ENCODE data around the gene MTMR4. TPM values are rescaled to one million over a fixed set of nuclear protein-coding genes. Genes with fewer than 3 reads are reported as not detected.

Gene MTMR4
- total RNA-seq, 1 donor from 2014 or later: 112 TPM

DNA sequence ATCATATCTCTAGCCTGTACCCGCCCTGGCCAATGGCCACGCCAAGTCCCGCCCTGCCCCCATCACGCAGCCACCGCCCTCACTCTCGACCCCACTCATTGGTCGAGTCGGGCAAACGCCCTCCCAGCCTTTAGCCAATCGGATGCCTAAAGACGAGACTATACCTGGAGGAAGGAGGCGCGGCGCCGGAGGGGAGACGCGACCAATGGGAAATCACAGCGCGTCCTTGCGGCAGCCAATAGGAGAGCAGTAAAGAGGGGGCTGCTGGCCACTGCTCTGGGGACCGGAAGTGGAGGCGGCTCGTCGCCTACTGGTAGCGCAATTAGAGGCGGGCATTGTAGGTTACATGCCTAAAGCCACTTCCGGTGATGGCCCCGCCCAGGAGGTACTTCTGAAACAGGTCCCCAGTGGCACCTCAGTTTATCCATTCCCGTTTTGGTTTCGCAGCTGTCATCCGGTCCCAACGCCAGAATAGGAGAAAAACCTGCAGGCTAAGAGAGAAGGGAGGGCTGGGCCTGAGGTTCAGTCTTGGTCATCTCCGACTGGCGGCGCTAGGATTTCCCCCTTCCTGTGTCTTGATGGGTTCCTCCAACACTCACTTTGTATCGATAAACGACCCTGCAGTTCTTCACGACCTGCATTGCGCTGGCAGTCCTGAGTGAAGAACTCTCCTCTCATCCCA is 3.6 kb upstream of the MTMR4 start:
- ChIA-PET POLR2A (interaction anchor here (0.9 to 9.0 kb wide), 25 partner anchors 10 to 668 kb away, joined by 3 to 214 read pairs (median 6); partner anchors contain the start of genes HSF5, MRPS23, RAD51C and RNF43), CTCF (interaction anchor here (0.8 to 2.5 kb wide), 12 partner anchors 11 to 486 kb away, joined by 3 to 35 read pairs (median 7); partner anchors contain the start of genes RAD51C and TEX14)
- intact Hi-C loops (cut with micrococcal nuclease): loop anchor here (1.0 to 10.0 kb wide), 19 partner anchors 30 to 1874 kb away; partner anchors contain the start of genes AKAP1, CLTC, HSF5 and MSI2
- H3K36me3 Mint-ChIP-seq (ENCODE audit: low read depth): peaks cover 13% of the 10 kb centered on the region
- no peaks in the 10 kb centered on the region for H3K27me3 Mint-ChIP-seq
- TF ChIP-seq, protein P1, sequence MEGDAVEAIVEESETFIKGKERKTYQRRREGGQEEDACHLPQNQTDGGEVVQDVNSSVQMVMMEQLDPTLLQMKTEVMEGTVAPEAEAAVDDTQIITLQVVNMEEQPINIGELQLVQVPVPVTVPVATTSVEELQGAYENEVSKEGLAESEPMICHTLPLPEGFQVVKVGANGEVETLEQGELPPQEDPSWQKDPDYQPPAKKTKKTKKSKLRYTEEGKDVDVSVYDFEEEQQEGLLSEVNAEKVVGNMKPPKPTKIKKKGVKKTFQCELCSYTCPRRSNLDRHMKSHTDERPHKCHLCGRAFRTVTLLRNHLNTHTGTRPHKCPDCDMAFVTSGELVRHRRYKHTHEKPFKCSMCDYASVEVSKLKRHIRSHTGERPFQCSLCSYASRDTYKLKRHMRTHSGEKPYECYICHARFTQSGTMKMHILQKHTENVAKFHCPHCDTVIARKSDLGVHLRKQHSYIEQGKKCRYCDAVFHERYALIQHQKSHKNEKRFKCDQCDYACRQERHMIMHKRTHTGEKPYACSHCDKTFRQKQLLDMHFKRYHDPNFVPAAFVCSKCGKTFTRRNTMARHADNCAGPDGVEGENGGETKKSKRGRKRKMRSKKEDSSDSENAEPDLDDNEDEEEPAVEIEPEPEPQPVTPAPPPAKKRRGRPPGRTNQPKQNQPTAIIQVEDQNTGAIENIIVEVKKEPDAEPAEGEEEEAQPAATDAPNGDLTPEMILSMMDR (IDR thresholded peaks at IDR 0.05): no peak
- peak; percentile 79 for ATAC-seq (ENCODE audit: low read depth)
- H3K4me1 Mint-ChIP-seq: peaks cover 45% of the 10 kb centered on the region
- peak overlapping the region; percentile 97 for H3K27ac Mint-ChIP-seq
- peak overlapping the region; percentile 96 for H3K4me3 Mint-ChIP-seq
- peak; percentile 95 for DNase-seq
- H3K9me3 Mint-ChIP-seq: no peaks in the 10 kb centered on the region

DNA sequence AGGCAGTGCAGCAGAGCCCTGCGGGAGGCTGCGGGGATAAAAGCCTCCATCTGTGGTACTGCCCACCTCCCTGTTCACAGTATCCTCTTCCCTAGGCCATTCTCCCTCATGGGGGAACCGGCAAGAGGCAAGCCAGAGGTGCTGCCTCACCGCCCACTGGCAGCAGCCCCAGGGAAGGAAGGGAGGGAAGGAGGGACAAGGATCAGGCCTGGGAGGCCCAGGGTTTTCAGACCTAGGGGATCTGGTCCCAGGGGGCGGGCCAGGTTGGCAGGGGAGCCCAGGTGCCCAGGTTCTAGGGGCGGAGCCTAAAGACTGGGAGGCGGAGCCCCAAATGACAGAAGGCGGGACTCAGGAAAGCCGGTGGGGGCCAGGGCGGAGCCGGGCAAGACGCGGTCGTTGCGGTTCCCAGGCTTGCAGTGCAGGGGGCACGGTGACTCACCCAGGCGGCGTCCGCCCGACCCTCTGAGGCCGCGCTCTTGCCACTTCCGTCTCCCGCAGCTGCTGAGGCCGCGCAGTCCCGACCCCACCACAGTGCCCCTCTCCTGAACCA is 3.0 kb upstream of the MTMR4 start:
- ATAC-seq (ENCODE audit: low read depth) (no peak), DNase-seq (no peak)
- Mint-ChIP-seq H3K4me1 (peaks cover 51% of the 10 kb centered on the region), H3K27me3 (no peaks in the 10 kb centered on the region), H3K9me3 (no peaks in the 10 kb centered on the region), H3K27ac (peak overlapping the region; percentile 97), H3K36me3 (ENCODE audit: low read depth) (peaks cover 17% of the 10 kb centered on the region), H3K4me3 (peak overlapping the region; percentile 96)
- intact Hi-C loops (cut with micrococcal nuclease): loop anchor here (5.0 to 10.0 kb wide), 5 partner anchors 695 to 1875 kb away; partner anchors contain the start of genes AKAP1, CLTC, MSI2 and SMG8
- POLR2A ChIA-PET: interaction anchor here (1.0 to 9.0 kb wide), 18 partner anchors 10 to 510 kb away, joined by 3 to 214 read pairs (median 12); partner anchors contain the start of genes HSF5, RAD51C, SRSF1 and TEX14
- TF ChIP-seq, protein P1 (IDR thresholded peaks at IDR 0.05): no peak
- CTCF ChIA-PET: interaction anchor here (1.0 to 2.2 kb wide), 4 partner anchors 12 to 175 kb away, joined by 3 to 12 read pairs (median 8); partner anchors contain the start of genes RAD51C and TEX14

DNA sequence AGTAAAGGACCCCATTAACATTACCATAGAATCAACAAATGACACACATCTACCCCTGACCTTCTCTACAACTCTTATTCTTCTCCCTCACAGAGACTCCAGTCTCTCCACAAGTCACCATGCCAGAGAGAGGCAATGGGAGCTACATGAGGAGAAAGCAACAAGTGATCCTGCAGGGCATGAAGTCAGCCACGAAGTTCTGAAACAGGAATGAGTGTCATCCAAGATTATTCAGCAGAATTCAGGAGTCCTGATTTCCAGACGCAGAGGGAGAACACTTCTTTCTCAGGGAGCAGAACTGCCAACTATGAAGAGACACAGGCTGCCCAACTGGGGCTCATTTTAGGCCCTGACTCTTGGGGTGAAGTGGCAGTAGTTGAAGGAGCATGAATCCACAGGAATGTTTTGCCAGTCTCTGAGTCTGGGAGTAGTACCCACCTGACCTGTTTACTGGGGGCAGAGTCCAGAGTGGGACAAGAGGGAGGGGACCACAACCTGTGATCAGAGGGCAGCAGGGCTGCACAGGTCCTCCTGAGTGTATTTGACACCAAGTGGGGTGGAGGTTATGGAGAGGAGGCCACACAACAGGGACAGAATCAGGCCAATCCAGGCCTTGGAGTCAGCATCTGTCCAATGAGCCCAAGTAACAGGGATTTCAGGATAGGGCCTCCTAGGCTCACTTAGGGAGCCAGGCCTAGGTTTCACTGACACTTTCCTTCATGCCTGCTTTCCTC is 2.4 kb upstream of the MTMR4 start:
- DNase-seq: no peak
- ChIA-PET POLR2A (interaction anchor here (1.0 to 9.0 kb wide), 12 partner anchors 12 to 486 kb away, joined by 3 to 214 read pairs (median 16); partner anchors contain the start of genes HSF5 and TSPOAP1), CTCF (interaction anchor here (2.2 kb wide), 1 partner anchor 176 kb away, joined by 9 read pairs; the partner anchor contains the start of genes RAD51C and TEX14)
- Mint-ChIP-seq H3K27ac (peak overlapping the region; percentile 97), H3K4me3 (peak overlapping the region; percentile 96), H3K4me1 (peaks cover 57% of the 10 kb centered on the region), H3K27me3 (no peaks in the 10 kb centered on the region), H3K9me3 (no peaks in the 10 kb centered on the region), H3K36me3 (ENCODE audit: low read depth) (peaks cover 23% of the 10 kb centered on the region)
- no peak for ATAC-seq (ENCODE audit: low read depth)
- intact Hi-C loops (cut with micrococcal nuclease): loop anchor here (5.0 to 10.0 kb wide), 5 partner anchors 695 to 1875 kb away; partner anchors contain the start of genes AKAP1, CLTC, MSI2 and SMG8
- TF ChIP-seq, protein P1 (IDR thresholded peaks at IDR 0.05): no peak

DNA sequence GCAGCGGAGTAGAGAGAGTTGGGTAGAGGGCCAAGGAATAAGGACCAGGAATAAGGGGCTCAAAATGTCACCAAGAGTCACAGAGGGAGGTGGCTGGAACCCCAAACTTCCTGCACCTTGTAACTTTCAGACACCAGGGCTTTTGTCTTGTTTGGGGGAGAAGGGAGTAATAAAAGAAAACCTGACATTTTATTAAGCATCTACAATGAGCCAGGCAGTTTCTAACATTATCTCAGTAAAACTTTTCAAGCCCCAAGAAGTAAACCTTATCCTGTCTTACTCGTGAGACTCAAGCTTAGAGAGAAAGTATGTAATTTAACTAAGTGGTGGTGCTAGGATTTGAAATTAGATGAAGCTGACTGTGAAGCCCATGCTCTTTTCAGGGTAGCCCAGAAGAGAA is 848 bp upstream of the MTMR4 start:
- ChIA-PET CTCF (interaction anchor here (1.0 to 1.8 kb wide), 2 partner anchors 27 to 489 kb away, joined by 3 to 6 read pairs; partner anchors contain the start of gene HSF5), POLR2A (interaction anchor here (0.6 to 9.0 kb wide), 14 partner anchors 10 to 665 kb away, joined by 3 to 214 read pairs (median 6); partner anchors contain the start of genes HSF5, MRPS23, SUPT4H1 and TSPOAP1)
- TF ChIP-seq, protein P1 (IDR thresholded peaks at IDR 0.05): no peak
- intact Hi-C loops (cut with micrococcal nuclease): loop anchor here (5.0 to 10.0 kb wide), 5 partner anchors 697 to 1877 kb away; partner anchors contain the start of genes AKAP1, CLTC, MSI2 and SMG8
- Mint-ChIP-seq H3K27me3 (no peaks in the 10 kb centered on the region), H3K4me3 (peak overlapping the region; percentile 82), H3K9me3 (no peaks in the 10 kb centered on the region), H3K27ac (peak overlapping the region; percentile 73), H3K36me3 (ENCODE audit: low read depth) (peaks cover 39% of the 10 kb centered on the region), H3K4me1 (peaks cover 69% of the 10 kb centered on the region)
- DNase-seq (no peak), ATAC-seq (ENCODE audit: low read depth) (no peak)

All from activated B cell treated with CpG ODN at 0.5 μM for 24 hours (primary cell).